CD4-positive, alpha-beta T cell (primary cell): Measurements from ENCODE around the gene UBTD1. TPM values are rescaled to one million over a fixed set of nuclear protein-coding genes. Genes with fewer than 3 reads are reported as not detected.

Experiments
- ATAC-seq: fragments of 200-7000 bp; cut with Tn5 transposase; one replicate; pipeline ENCODE4 v1.10.0; 2022; ENCODE audit warnings: mild to moderate bottlenecking; ENCODE audit not compliant: poor library complexity
- CTCF ChIA-PET: fragments of 350-600 bp; sonication (Branson Sonifier 250); formaldehyde crosslinking; loops from one replicate; lab custom pipeline; 2021; ENCODE audit warnings: antibody characterized with exemption, inconsistent platforms; lab: Charles Lee
- POLR2A ChIA-PET: fragments of 350-600 bp; sonication (Branson Sonifier 250); formaldehyde crosslinking; loops from one replicate; lab custom pipeline; 2021; ENCODE audit warnings: antibody characterized with exemption, inconsistent platforms; lab: Charles Lee
- DNase-seq, 14 experiments: peaks; one replicate each; pipeline ENCODE4 v3.0.0-alpha.2; 2013 to 2020; ENCODE audit warnings: mixed read lengths in 2 of 14
- H3K27ac ChIP-seq, 2 donors: one replicate each; pipeline versions ENCODE4 v1.5.1 to v1.7.0; 2013; ENCODE audit warnings: low read length in 2 of 2, low read depth in 1 of 2, mild to moderate bottlenecking in 1 of 2
- H3K27me3 ChIP-seq, 2 experiments: 1 replicate in 1 of 2; 2 replicates in 1 of 2; pipeline versions ENCODE4 v1.6.1 to v1.7.0; 2013; ENCODE audit warnings: low read length in 2 of 2, control low read depth in 1 of 2, mild to moderate bottlenecking in 1 of 2, moderate library complexity in 1 of 2; ENCODE audit not compliant: insufficient read depth in 2 of 2, control insufficient read depth in 1 of 2
- H3K36me3 ChIP-seq: one replicate; pipeline ENCODE4 v1.6.1; 2013; ENCODE audit warnings: low read length, control low read depth; ENCODE audit not compliant: insufficient read depth
- H3K4me1 ChIP-seq: one replicate; pipeline ENCODE4 v1.6.1; 2013; ENCODE audit warnings: low read length, control low read depth; ENCODE audit not compliant: insufficient read depth
- H3K4me3 ChIP-seq: one replicate; pipeline ENCODE4 v1.5.1; 2013; ENCODE audit warnings: mild to moderate bottlenecking, low read length, moderate library complexity
- H3K9me3 ChIP-seq, 2 experiments: 1 replicate in 1 of 2; 2 replicates in 1 of 2; pipeline versions ENCODE4 v1.6.1 to v1.7.0; 2013; ENCODE audit warnings: low read length in 2 of 2, mild to moderate bottlenecking in 2 of 2, control low read depth in 1 of 2, moderate library complexity in 1 of 2; ENCODE audit not compliant: control insufficient read depth in 1 of 2, insufficient read depth in 1 of 2
- H3K27ac Mint-ChIP-seq: one replicate; pipeline ENCODE4 v1.8.0; 2020; ENCODE audit warnings: mixed read lengths
- H3K27me3 Mint-ChIP-seq: one replicate; pipeline ENCODE4 v1.8.0; 2021; ENCODE audit warnings: mixed read lengths
- H3K36me3 Mint-ChIP-seq: one replicate; pipeline ENCODE4 v1.8.0; 2021; ENCODE audit warnings: low read depth, mixed read lengths
- H3K4me1 Mint-ChIP-seq: one replicate; pipeline ENCODE4 v1.8.0; 2021; ENCODE audit warnings: low read depth, mixed read lengths
- H3K4me3 Mint-ChIP-seq: one replicate; pipeline ENCODE4 v1.8.0; 2020; ENCODE audit warnings: mild to moderate bottlenecking, mixed read lengths
- H3K9me3 Mint-ChIP-seq: one replicate; pipeline ENCODE4 v1.8.0; 2020; ENCODE audit warnings: mixed read lengths
- intact Hi-C, 2 experiments: fragments of 100-400 bp; cut with DNase I in 1 of 2; cut with micrococcal nuclease in 1 of 2; formaldehyde crosslinking; loops; one replicate each; pipeline versions ENCODE4 v1.15.1 to v1.9.0; 2023 to 2025; cut with DNase I, micrococcal nuclease
- total RNA-seq, 174 experiments: library from RNA in 2 of 174; stranded (reverse) in 2 of 174; gene quantifications; one replicate each; pipeline ENCODE4 v1.2.3 and lab custom pipeline; 2021 to 2026
- TF ChIP-seq, protein P1 (sequence below): fragments of 200-600 bp; IDR thresholded peaks from one replicate; pipeline ENCODE4 v1.8.0; 2022; ENCODE audit warnings: antibody characterized with exemption, mild to moderate bottlenecking

Gene UBTD1
- total RNA-seq, 2 experiments from 2014 or later, result 0.56 to 0.80 TPM

DNA sequence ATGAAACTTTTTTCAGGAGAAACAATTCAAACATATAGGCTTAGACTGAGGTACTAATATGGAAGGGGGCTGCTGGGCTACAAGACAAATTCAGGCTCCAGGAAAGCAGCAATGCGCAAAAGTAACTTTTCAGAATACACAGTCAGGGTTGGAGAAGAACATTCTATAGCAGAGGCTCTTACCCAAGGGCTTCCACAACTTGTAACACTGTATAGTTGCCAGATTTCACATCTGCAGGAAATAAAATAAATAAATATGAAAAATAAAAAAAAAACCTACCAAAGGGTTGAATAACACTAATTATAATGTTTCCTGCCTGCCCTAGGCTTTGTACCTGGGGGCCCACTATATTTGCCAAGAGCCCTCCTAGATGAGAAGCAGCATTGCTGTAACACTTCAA lies 14.8 kb upstream of the UBTD1 start:
- Histone ChIP-seq H3K9me3 (no peaks in the 10 kb centered on the region), H3K27ac (no peak overlapping the region), H3K4me1 (no peaks in the 10 kb centered on the region), H3K4me3 (no peak overlapping the region), H3K36me3 (peaks cover 55% of the 10 kb centered on the region), H3K27me3 (no peaks in the 10 kb centered on the region)
- intact Hi-C loops, result no loop called here
- Mint-ChIP-seq H3K36me3 (peaks cover 58% of the 10 kb centered on the region), H3K27ac (no peak overlapping the region), H3K4me1 (peaks cover 13% of the 10 kb centered on the region), H3K27me3 (no peaks in the 10 kb centered on the region), H3K4me3 (no peak overlapping the region), H3K9me3 (no peaks in the 10 kb centered on the region)
- POLR2A ChIA-PET, result interaction anchor here (0.9 to 1.1 kb wide), 2 partner anchors 11 to 15 kb away, joined by 3 to 4 read pairs; partner anchors contain the start of gene UBTD1
- CTCF ChIA-PET, result no interaction called here
- no peak for ATAC-seq
- no peak for DNase-seq
- TF ChIP-seq, protein P1, sequence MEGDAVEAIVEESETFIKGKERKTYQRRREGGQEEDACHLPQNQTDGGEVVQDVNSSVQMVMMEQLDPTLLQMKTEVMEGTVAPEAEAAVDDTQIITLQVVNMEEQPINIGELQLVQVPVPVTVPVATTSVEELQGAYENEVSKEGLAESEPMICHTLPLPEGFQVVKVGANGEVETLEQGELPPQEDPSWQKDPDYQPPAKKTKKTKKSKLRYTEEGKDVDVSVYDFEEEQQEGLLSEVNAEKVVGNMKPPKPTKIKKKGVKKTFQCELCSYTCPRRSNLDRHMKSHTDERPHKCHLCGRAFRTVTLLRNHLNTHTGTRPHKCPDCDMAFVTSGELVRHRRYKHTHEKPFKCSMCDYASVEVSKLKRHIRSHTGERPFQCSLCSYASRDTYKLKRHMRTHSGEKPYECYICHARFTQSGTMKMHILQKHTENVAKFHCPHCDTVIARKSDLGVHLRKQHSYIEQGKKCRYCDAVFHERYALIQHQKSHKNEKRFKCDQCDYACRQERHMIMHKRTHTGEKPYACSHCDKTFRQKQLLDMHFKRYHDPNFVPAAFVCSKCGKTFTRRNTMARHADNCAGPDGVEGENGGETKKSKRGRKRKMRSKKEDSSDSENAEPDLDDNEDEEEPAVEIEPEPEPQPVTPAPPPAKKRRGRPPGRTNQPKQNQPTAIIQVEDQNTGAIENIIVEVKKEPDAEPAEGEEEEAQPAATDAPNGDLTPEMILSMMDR, result no peak

GRCh38 chr10:97485647-97486281 lies 13.0 kb upstream of the UBTD1 start:
- Mint-ChIP-seq H3K9me3 (no peaks in the 10 kb centered on the region), H3K4me3 (no peak overlapping the region), H3K27me3 (no peaks in the 10 kb centered on the region), H3K36me3 (peaks cover 48% of the 10 kb centered on the region), H3K4me1 (peaks cover 31% of the 10 kb centered on the region), H3K27ac (no peak overlapping the region)
- Histone ChIP-seq H3K36me3 (peaks cover 37% of the 10 kb centered on the region), H3K4me3 (no peak overlapping the region), H3K4me1 (peaks cover 4% of the 10 kb centered on the region), H3K27ac (no peak overlapping the region), H3K9me3 (no peaks in the 10 kb centered on the region), H3K27me3 (no peaks in the 10 kb centered on the region)
- CTCF ChIA-PET, result no interaction called here
- ATAC-seq (no peak), DNase-seq (no peak)
- POLR2A ChIA-PET, result no interaction called here
- intact Hi-C loops, result no loop called here
- TF ChIP-seq, protein P1, result no peak

DNA sequence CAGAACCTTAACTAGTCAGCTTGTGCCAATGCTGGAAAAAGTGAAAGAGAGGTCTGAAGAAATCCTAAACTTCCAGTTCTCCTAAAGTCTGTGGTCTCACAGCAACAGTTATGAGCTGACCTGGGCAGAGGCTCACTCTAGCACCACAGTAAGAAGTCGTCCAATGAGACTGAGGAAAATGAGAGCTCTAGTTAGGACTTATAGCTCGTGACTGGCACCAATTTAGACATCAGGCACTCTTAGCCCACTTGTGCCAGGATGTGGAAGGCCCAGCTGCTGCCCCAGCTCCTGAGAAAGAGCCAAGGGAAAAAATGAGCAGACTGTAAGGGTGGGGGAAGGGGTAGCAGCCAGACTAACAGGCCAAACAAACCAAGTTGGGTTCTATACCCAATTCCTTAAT lies 8.1 kb upstream of the UBTD1 start:
- no peak overlapping the region for H3K27ac ChIP-seq
- H3K27me3 ChIP-seq, result no peaks in the 10 kb centered on the region
- H3K4me1 Mint-ChIP-seq, result peaks cover 50% of the 10 kb centered on the region
- intact Hi-C loops, result loop anchor here in 1 of 2 experiments (10.0 kb wide), 1 partner anchor 1934 kb away; no protein-coding TSS in a partner anchor
- H3K9me3 ChIP-seq, result no peaks in the 10 kb centered on the region
- H3K36me3 Mint-ChIP-seq, result peaks cover 38% of the 10 kb centered on the region
- ChIA-PET CTCF (no interaction called here), POLR2A (interaction anchor here (0.6 to 1.4 kb wide), 3 partner anchors 8 to 73 kb away, joined by 3 to 5 read pairs (median 3); partner anchors contain the start of gene UBTD1)
- peaks cover 12% of the 10 kb centered on the region for H3K36me3 ChIP-seq
- no peak overlapping the region for H3K4me3 ChIP-seq
- peaks cover 16% of the 10 kb centered on the region for H3K4me1 ChIP-seq
- DNase-seq (no peak), ATAC-seq (no peak)
- H3K27ac Mint-ChIP-seq, result no peak overlapping the region
- no peaks in the 10 kb centered on the region for H3K9me3 Mint-ChIP-seq
- H3K4me3 Mint-ChIP-seq, result peak overlapping the region; percentile 51
- TF ChIP-seq, protein P1, result no peak
- H3K27me3 Mint-ChIP-seq, result no peaks in the 10 kb centered on the region
